Vagina (tissue), 2 donors: Measurements from ENCODE around the gene MAPK6. TPM values are rescaled to one million over a fixed set of nuclear protein-coding genes. Genes with fewer than 3 reads are reported as not detected.

Experiments used
- DNase-seq, 2 donors: peaks; one replicate each; pipeline ENCODE4 v3.0.0-alpha.2; 2017; ENCODE audit errors: extremely low spot score in 2 of 2
- H3K27ac ChIP-seq: fragments of 200-600 bp; sonication (generic); one replicate; pipeline ENCODE4 v1.5.1; 2019
- H3K27me3 ChIP-seq: fragments of 200-600 bp; sonication (generic); one replicate; pipeline ENCODE4 v1.5.1; 2019
- H3K36me3 ChIP-seq, 2 donors: fragments of 200-600 bp; sonication (generic); one replicate each; pipeline ENCODE4 v1.5.1; 2017 to 2019
- H3K4me1 ChIP-seq: fragments of 200-600 bp; sonication (generic); one replicate; pipeline ENCODE4 v1.5.1; 2019
- H3K4me3 ChIP-seq, 2 donors: fragments of 200-600 bp; sonication (generic); 1 replicate in 1 of 2; 2 replicates in 1 of 2; pipeline ENCODE4 v1.5.1; 2016 to 2019
- H3K9me3 ChIP-seq: fragments of 200-600 bp; sonication (generic); one replicate; pipeline ENCODE4 v1.5.1; 2019
- POLR2A ChIP-seq, 2 donors: fragments of 450-650 bp; IDR thresholded peaks; one replicate each; pipeline ENCODE4 v1.6.1; 2017; ENCODE audit warnings: antibody characterized with exemption in 2 of 2, mild to moderate bottlenecking in 2 of 2, moderate library complexity in 2 of 2
- POLR2AphosphoS5 ChIP-seq, 2 donors: sonication (generic); formaldehyde crosslinking; IDR thresholded peaks; one replicate each; pipeline ENCODE4 v1.9.0; 2017; ENCODE audit warnings: antibody characterized with exemption in 2 of 2, mild to moderate bottlenecking in 2 of 2, low read depth in 1 of 2; ENCODE audit not compliant: insufficient read depth in 1 of 2
- intact Hi-C: fragments of 100-400 bp; cut with DNase I; formaldehyde crosslinking; loops from one replicate; pipeline ENCODE4 v1.15.1; 2023
- total RNA-seq: library from RNA; depleted of rRNA; stranded (reverse); fragments of >200 nt; gene quantifications from one replicate; pipeline ENCODE4 v1.2.3, GENCODE V29; 2016
- TF ChIP-seq, protein P1 (sequence below), 3 experiments: fragments of 450-650 bp in 2 of 3; fragments of 200-600 bp in 1 of 3; sonication (generic) in 1 of 3; IDR thresholded peaks; one replicate each; pipeline ENCODE4 v1.5.1; 2017 to 2019; ENCODE audit warnings: antibody characterized with exemption in 3 of 3, mild to moderate bottlenecking in 2 of 3, moderate library complexity in 2 of 3

Gene MAPK6
- total RNA-seq, 1 donor from 2014 or later: 41.0 TPM

DNA sequence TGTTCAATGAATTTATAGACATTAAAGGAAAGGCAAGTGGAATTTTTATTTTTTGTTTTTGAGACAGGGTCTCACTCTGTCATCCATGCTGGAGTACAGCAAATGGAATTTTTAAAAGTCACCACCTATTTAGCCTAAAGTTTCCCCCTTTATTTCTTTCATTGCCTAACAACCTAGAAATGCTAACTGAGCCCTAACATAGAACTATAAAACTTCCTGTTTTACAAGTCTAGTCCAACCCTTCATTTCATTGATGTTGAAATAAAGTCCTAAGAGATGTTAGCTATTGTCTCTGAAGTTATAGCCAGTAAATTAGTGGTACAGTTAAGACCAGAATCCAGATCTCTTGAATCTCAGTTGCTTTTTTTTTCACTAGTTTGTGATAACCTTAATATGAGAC is 39.0 kb downstream of the MAPK6 start:
- intact Hi-C loops: no loop called here
- Histone ChIP-seq H3K27ac (no peak overlapping the region), H3K36me3 (peaks cover 0 to 81% of the 10 kb centered on the region in 2 donors), H3K27me3 (no peaks in the 10 kb centered on the region), H3K4me1 (peaks cover 10% of the 10 kb centered on the region), H3K9me3 (no peaks in the 10 kb centered on the region), H3K4me3 (no peak overlapping the region)
- DNase-seq: no peak
- TF ChIP-seq, protein P1, sequence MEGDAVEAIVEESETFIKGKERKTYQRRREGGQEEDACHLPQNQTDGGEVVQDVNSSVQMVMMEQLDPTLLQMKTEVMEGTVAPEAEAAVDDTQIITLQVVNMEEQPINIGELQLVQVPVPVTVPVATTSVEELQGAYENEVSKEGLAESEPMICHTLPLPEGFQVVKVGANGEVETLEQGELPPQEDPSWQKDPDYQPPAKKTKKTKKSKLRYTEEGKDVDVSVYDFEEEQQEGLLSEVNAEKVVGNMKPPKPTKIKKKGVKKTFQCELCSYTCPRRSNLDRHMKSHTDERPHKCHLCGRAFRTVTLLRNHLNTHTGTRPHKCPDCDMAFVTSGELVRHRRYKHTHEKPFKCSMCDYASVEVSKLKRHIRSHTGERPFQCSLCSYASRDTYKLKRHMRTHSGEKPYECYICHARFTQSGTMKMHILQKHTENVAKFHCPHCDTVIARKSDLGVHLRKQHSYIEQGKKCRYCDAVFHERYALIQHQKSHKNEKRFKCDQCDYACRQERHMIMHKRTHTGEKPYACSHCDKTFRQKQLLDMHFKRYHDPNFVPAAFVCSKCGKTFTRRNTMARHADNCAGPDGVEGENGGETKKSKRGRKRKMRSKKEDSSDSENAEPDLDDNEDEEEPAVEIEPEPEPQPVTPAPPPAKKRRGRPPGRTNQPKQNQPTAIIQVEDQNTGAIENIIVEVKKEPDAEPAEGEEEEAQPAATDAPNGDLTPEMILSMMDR (IDR thresholded peaks at IDR 0.05): no peak
- TF ChIP-seq POLR2AphosphoS5 (IDR thresholded peaks at IDR 0.05; ENCODE audit: insufficient read depth in 1 of 2, low read depth in 1 of 2) (no peak), POLR2A (IDR thresholded peaks at IDR 0.05) (no peak)

DNA sequence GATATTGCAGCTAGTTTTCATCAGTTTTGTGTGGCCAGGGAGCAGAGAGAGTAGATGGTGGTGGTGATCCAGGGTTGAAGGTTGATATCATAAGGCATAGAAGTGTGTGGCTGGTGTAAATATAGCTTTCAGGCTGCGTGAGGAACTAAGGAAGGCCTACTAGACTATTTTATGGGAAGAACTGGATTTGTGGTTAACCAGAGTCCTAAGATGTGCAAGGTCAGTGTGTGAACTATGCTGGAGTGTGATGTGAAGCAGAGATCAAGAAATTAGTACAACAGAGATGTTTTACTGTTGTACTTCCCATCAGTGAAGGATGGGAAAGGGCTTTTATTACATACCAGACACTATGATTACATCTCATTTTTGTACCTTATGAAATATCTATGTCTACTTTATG is 41.5 kb downstream of the MAPK6 start:
- H3K36me3 ChIP-seq: peaks cover 0 to 82% of the 10 kb centered on the region in 2 donors
- H3K27ac ChIP-seq: no peak overlapping the region
- intact Hi-C loops: no loop called here
- H3K4me1 ChIP-seq: peaks cover 10% of the 10 kb centered on the region
- TF ChIP-seq, protein P1 (IDR thresholded peaks at IDR 0.05): no peak
- TF ChIP-seq POLR2AphosphoS5 (IDR thresholded peaks at IDR 0.05; ENCODE audit: insufficient read depth in 1 of 2, low read depth in 1 of 2) (no peak), POLR2A (IDR thresholded peaks at IDR 0.05) (no peak)
- DNase-seq: no peak
- H3K9me3 ChIP-seq: no peaks in the 10 kb centered on the region
- H3K27me3 ChIP-seq: no peaks in the 10 kb centered on the region
- H3K4me3 ChIP-seq: no peak overlapping the region

DNA sequence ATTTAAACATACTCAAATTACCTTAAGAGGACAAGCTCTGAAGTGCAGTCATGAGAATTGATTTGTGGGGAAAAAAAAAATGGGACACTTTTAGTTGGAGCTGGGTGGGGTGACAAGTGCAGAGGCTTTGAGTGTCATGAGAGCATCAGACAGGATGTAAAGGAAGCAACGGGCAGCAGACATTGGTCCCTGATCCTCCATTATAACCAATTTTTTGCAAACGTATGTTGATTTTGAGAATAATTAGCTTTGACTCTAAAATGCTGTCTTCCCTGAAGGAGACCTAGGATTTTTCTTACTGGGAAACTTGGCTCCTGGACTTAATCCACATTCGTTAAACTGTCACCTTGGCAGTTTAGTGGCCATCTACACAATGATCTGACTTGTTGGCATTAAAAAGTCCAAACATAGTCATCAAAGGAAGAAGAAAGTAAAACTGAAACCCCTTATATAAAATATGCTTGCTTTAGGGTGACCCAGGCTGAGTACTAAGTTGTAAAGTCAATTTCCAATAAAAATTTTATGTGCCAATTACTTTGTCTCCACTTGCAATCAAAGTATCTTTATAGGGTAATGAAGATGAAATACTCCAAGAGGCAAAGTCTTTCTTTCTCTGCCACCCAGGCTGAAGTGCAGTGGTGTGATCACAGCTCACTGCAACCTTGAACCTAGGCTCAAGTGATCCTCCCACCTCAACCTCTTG is 48.0 kb downstream of the MAPK6 start:
- TF ChIP-seq POLR2AphosphoS5 (IDR thresholded peaks at IDR 0.05; ENCODE audit: insufficient read depth in 1 of 2, low read depth in 1 of 2): no peak
- no peak for TF ChIP-seq POLR2A (IDR thresholded peaks at IDR 0.05)
- TF ChIP-seq, protein P1 (IDR thresholded peaks at IDR 0.05): no peak
- Histone ChIP-seq H3K9me3 (no peaks in the 10 kb centered on the region), H3K4me1 (peaks cover 40% of the 10 kb centered on the region), H3K4me3 (no peak overlapping the region), H3K27me3 (no peaks in the 10 kb centered on the region), H3K36me3 (peaks cover 0 to 40% of the 10 kb centered on the region in 2 donors), H3K27ac (no peak overlapping the region)
- no peak for DNase-seq
- intact Hi-C loops: no loop called here

GRCh38 chr15:52067545-52067926 is 48.5 kb downstream of the MAPK6 start:
- peaks cover 0 to 34% of the 10 kb centered on the region in 2 donors for H3K36me3 ChIP-seq
- no peak for DNase-seq
- H3K4me1 ChIP-seq: peaks cover 40% of the 10 kb centered on the region
- H3K27me3 ChIP-seq: no peaks in the 10 kb centered on the region
- H3K4me3 ChIP-seq: no peak overlapping the region
- intact Hi-C loops: no loop called here
- H3K27ac ChIP-seq: no peak overlapping the region
- H3K9me3 ChIP-seq: no peaks in the 10 kb centered on the region
- TF ChIP-seq, protein P1 (IDR thresholded peaks at IDR 0.05): no peak
- TF ChIP-seq POLR2AphosphoS5 (IDR thresholded peaks at IDR 0.05; ENCODE audit: insufficient read depth in 1 of 2, low read depth in 1 of 2): no peak
- TF ChIP-seq POLR2A (IDR thresholded peaks at IDR 0.05): no peak

DNA sequence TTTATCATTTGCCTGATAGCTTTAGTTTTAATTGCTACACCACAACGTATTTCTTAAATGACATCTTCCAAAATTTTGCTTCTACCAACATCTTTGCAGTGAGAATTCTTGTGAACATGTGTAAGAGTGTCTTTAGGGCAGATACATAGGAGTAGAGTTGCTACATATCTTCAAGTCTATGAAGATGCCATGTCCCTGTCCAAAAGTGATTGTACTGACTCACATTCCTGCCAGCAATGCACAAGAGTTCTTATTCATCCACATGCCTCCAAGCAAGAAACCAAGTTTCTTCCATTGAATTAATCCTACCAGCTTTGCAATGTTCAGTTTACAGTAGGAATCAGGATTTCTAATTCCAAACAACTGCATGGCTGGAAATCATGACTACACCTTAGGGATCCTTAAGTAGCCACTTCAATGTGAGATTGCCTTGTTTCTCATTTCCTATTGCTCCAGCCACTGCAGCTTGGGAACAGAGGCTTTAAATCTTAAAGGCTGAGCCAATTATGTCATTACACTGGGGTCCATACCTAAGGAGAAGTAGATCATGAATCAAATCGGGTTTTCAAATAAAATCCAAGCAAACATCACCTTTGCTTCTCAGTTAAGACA is 49.1 kb downstream of the MAPK6 start:
- peaks cover 40% of the 10 kb centered on the region for H3K4me1 ChIP-seq
- TF ChIP-seq POLR2A (IDR thresholded peaks at IDR 0.05) (no peak), POLR2AphosphoS5 (IDR thresholded peaks at IDR 0.05; ENCODE audit: insufficient read depth in 1 of 2, low read depth in 1 of 2) (no peak)
- TF ChIP-seq, protein P1 (IDR thresholded peaks at IDR 0.05): no peak

More for the DNA sequence above, 49.1 kb downstream of the MAPK6 start:
- Histone ChIP-seq H3K27ac (no peak overlapping the region), H3K4me3 (no peak overlapping the region), H3K9me3 (no peaks in the 10 kb centered on the region), H3K36me3 (peaks cover 0 to 30% of the 10 kb centered on the region in 2 donors), H3K27me3 (no peaks in the 10 kb centered on the region)
- intact Hi-C loops: no loop called here
- no peak for DNase-seq
